IMR-90 (cell line): Measurements from ENCODE around the gene NEK11.

ENCODE experiments used
- CTCF ChIP-seq: conservative IDR thresholded peaks from 2 replicates; pipeline ENCODE4 v1.5.1; 2012; ENCODE audit warnings: mild to moderate bottlenecking, low read depth, low read length, improper control_type of control experiment
- FOS ChIP-seq: fragments of 150-350 bp; IDR thresholded peaks from 2 replicates; pipeline ENCODE4 v1.6.1; 2016; ENCODE audit warnings: low read depth, low read length
- MXI1 ChIP-seq: IDR thresholded peaks from 2 replicates; pipeline ENCODE4 v1.6.1; 2012; ENCODE audit warnings: low read depth, mild to moderate bottlenecking, low read length, moderate library complexity, borderline replicate concordance
- POLR2A ChIP-seq: IDR thresholded peaks from 2 replicates; pipeline ENCODE4 v1.6.1; 2012; ENCODE audit warnings: mild to moderate bottlenecking, low read depth, low read length

GRCh38 chr3:130981469-130981868 is 45.2 kb upstream of the NEK11 start:
- TF ChIP-seq POLR2A (no peak), FOS (no peak), CTCF (no peak), MXI1 (no peak)
